Prostate gland (tissue), 2 donors: Measurements from ENCODE around the gene CTNS.

Source experiments
- POLR2A ChIP-seq: fragments of 450-650 bp; IDR thresholded peaks from one replicate; pipeline ENCODE4 v1.6.1; 2016; ENCODE audit warnings: antibody characterized with exemption, mild to moderate bottlenecking
- POLR2AphosphoS5 ChIP-seq: sonication (generic); formaldehyde crosslinking; IDR thresholded peaks from one replicate; pipeline ENCODE4 v1.6.1; 2017; ENCODE audit warnings: antibody characterized with exemption
- TF ChIP-seq, protein P1 (sequence below), 4 experiments: fragments of 200-600 bp in 2 of 4; fragments of 450-650 bp in 2 of 4; sonication (generic) in 2 of 4; IDR thresholded peaks; 1 replicate in 3 of 4; 2 replicates in 1 of 4; pipeline ENCODE4 v1.5.1; 2016 to 2019; ENCODE audit warnings: antibody characterized with exemption in 4 of 4, mild to moderate bottlenecking in 2 of 4, moderate library complexity in 2 of 4

DNA sequence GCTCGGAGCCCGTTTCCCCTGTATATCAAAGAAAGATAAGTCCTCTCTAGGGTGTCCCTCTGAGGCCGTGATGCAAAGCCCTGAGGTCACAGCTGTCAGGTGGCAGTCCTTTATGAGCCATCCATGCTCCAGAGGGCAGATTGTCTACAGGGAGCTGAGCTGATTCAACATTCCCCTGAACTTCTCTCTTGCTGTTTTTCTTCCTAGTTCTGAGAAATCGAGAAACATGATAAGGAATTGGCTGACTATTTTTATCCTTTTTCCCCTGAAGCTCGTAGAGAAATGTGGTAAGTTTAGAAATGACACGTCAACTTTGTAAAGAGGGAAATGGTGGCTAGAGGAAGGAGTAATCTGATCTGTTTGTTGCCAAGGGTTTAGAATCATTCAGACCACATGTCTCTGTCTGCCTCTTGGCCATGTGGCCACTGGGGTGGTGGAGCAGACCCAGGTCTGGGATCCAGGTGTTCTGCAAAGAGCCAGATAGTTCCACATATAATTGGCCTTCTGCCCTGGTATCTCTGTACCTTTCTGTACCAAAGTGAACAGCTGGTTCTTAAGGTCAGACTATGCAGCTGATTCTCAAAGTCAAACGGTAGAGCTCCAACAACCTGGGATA, 3.5 kb downstream of the CTNS start:
- TF ChIP-seq, protein P1, sequence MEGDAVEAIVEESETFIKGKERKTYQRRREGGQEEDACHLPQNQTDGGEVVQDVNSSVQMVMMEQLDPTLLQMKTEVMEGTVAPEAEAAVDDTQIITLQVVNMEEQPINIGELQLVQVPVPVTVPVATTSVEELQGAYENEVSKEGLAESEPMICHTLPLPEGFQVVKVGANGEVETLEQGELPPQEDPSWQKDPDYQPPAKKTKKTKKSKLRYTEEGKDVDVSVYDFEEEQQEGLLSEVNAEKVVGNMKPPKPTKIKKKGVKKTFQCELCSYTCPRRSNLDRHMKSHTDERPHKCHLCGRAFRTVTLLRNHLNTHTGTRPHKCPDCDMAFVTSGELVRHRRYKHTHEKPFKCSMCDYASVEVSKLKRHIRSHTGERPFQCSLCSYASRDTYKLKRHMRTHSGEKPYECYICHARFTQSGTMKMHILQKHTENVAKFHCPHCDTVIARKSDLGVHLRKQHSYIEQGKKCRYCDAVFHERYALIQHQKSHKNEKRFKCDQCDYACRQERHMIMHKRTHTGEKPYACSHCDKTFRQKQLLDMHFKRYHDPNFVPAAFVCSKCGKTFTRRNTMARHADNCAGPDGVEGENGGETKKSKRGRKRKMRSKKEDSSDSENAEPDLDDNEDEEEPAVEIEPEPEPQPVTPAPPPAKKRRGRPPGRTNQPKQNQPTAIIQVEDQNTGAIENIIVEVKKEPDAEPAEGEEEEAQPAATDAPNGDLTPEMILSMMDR (IDR thresholded peaks at IDR 0.05) = no peak
- TF ChIP-seq POLR2A (no peak), POLR2AphosphoS5 (no peak)
